GM19025 (cell line): Measurements from ENCODE around the gene MVB12B.

Experiments
- ATAC-seq: cut with Tn5 transposase; IDR thresholded peaks from one replicate; pipeline ENCODE4 v1.9.1; 2021; ENCODE audit warnings: mild to moderate bottlenecking, low read depth, moderate library complexity; ENCODE audit not compliant: unreplicated experiment

The MVB12B gene

DNA sequence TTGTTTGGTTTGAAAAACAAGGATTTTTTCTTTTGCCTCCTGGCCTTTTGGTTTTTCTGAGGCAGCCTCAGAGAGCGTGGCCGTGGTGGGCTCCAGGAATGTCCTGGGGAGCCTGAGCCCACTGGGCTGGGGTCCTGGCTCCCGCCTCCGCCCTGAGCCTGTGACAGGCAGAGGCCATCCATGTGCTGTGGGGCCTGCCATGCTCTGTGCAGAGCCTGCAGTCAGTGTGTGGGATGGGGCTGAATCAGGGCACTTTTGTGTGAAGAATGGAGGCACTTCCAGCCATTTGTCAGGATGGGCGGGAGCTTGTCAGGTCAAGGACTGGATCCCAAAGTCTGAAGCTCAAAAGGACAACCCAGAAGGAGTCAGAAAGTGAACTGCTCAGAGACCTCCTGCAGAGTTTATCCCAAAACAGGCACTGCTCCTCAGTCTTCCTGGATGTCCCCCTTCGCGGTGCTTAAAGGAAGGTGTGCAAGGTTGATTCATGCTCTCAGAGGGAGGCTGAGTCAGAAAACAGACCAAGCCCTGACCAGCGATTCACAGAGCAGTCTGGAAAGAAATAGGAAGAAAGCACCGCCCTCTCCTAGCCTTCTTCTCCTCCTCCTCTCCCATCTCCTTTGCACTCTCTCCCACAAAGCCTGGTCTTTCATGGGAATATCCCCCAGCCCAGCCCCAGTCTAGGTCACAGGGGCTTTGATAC, 53.2 kb downstream of the MVB12B start:
- no peak for ATAC-seq

DNA sequence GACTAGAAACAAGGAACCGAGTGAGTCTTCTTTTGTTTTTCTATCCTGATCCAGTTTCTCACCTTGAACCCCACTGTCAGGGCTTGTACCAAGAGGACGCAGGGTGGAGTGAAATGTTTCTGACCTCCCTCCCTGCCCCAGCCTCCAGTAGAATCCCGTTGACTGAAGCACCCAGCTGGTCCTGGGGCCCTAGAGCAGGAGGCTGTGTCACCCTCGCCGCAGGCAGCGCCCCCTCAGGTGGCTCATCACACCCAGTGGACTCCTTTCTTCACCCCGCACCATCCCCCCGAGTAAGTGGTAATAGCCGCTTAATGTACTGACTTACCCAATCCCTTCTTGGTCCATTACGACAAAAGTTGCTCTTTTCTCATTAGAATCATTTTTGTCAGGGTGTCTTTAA, 53.8 kb downstream of the MVB12B start:
- no peak for ATAC-seq

DNA sequence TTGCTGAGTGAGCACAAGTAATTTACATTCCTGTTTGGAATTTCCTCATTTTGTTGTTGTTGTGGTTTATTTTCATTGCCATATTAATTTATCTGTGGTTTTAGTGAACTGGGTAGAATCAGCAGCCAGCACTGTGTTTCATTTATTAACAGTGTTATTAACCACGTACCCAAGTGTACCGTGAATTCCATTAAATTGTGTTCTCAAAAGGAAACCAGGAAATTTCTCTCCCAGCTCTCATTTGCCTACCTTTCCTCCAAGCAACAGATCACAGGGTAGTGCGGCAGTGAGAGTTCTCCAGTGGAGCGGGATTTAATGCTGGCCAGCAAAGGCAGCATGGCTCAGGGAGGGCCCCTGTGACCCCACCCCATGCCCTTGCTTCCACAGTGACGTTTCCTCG, 54.6 kb downstream of the MVB12B start:
- ATAC-seq, result no peak

DNA sequence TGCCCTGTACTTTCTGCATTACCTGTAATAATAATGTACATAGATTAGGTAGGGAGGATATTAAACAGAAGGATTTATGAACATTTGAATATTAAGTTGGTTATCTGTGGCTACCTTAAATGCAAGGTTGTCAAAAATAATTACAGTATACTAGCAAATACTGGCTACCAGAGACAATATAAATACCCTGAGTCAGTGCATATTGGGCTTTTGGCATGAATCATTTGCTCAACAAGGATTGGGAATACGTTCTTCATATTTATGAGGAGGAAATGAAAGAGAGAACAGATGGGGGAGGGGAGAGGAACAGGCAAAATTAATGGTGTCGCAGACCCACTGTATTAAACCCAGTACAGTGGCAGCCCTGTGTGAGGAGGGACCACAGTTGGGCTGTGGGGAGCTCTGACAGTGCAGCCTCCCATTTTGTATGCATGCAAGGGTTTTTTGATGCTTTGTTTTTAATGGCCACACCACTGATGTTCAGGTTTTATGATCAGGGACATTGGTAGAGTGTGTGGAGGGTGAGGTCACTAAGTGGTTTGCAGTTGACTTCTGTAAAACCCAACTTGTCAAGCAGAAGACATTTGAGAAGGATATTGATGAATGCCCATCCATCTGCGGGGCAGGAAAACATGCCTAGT, 56.9 kb downstream of the MVB12B start:
- ATAC-seq, result no peak

DNA sequence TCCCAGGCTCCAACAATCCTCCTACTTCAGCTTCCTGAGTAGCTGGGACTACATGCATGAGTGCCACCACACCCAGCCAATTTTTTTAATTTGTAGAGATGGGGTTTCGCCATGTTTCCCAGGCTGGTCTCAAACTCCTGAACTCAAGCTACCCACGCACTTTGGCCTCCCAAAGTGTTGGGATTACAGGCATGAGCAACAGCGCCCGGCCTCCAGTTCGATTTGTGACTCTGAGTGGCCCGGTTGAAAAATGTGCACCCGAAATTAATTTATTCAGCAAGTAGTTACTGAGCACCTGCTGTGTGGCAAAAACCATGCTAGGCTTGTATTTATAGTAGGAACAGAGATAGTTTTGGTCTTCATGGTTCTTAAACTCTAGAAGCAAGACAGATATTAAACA, 58.3 kb downstream of the MVB12B start:
- ATAC-seq, result no peak

DNA sequence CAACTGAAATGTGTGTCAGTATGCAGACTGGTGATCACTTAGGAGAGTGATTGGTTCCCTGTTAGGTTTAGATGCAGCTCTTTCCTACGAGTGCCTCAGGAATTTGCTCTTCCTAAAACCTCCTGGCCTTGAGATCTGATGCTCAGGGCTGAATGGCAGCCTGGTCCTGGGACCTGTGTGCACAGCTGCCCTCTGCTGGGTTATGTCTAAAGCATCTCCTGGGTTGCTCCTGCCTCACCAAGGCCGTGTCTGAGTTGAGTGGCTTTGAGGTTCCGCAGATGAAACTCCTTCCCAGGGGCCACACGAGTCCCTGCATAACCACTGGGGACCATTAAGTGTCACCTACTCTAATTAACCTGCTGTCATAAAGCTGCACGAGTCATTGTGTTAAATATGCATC, 59.5 kb downstream of the MVB12B start:
- ATAC-seq, result no peak

DNA sequence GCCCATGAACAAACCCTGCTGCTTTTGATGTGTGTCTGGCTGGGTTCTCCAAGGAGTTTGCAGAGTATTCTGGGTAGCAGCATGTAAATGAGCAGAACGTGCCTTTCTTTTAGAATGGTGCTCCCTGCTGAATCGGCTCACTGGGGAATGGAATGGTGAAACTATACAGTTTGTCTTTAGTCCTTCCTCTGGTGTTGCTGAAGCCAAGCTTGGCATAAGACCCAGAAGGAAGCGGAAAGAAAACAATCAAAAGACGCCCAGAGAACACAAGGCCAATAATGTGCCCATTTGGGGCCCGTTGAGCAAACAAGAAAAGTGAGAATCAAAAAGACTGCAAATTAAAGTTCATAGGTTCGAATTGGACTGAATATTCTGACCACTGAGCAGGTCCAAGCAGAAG, 60.1 kb downstream of the MVB12B start:
- ATAC-seq, result no peak

DNA sequence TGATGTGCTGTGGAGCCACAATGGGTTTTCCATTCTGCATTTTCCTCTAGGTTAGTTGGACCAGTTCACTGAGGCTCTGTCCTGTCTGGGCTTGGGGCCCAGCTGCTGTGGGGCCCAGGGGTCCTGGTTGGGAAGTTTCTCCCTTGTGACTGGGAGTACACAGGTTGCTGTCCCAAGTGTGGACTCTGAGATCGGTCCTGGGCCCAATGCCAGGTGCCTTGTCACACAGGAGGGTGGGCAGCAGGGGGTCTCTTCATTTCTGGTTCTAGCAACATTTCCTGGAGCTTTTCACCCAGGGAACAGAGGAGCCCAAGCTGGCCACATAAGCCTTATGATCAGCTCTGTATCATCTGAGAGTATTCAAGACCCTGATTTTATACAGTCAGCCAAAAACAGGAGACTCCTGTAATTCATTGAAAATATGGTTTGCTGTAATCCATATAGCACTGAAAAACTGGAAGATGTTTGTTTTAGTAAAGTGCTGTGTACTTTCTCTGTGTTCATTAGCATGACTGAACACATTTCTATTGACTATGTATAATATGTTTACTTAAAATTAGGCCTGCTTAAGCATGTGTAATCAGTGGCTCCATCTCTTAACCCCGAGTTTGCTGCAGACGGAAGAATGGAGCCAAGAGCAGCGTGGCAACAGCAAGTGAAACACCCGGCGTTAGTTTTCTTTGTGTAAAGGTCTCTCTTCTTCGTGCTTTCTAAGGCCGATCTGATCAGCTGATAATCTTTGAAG, 62.5 kb downstream of the MVB12B start:
- ATAC-seq, result no peak

DNA sequence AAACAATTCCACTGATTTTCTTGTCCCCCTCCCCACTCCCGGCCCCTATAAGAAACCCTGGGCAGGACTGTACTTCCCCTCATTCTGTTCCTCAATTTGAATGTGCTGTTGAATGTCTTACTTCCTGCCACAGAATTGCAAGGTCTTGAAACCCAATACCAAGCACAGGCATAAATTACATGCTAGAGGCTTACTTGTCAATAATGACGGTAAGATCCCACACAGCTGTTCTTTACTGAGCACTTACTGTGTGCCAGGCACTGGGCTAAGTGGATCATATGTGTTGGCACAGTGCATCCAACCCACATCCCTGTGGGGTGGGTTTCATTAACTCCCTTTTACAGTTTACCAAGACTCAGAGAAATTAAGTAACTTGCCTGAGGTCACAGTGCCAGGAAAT, 63.4 kb downstream of the MVB12B start:
- no peak for ATAC-seq

DNA sequence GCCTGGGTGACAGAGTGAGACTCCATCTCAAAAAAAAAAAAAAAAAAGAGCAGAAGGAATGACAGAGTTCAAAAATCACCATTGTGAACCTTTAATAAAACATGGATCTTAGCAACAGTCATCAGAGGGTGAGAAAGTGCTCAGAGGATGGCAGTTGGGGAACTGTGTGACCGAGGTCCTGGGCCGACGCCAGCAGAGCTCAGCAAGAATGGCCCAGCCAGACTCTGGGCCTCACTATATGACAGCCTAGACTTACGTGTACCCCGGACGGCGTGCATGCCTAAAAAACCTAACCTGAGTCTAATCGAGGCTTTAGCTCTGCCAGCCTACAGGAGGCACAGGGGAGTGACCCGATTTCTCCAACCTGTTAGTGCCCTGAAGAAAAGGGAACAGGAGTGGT, 64.3 kb downstream of the MVB12B start:
- ATAC-seq, result no peak

DNA sequence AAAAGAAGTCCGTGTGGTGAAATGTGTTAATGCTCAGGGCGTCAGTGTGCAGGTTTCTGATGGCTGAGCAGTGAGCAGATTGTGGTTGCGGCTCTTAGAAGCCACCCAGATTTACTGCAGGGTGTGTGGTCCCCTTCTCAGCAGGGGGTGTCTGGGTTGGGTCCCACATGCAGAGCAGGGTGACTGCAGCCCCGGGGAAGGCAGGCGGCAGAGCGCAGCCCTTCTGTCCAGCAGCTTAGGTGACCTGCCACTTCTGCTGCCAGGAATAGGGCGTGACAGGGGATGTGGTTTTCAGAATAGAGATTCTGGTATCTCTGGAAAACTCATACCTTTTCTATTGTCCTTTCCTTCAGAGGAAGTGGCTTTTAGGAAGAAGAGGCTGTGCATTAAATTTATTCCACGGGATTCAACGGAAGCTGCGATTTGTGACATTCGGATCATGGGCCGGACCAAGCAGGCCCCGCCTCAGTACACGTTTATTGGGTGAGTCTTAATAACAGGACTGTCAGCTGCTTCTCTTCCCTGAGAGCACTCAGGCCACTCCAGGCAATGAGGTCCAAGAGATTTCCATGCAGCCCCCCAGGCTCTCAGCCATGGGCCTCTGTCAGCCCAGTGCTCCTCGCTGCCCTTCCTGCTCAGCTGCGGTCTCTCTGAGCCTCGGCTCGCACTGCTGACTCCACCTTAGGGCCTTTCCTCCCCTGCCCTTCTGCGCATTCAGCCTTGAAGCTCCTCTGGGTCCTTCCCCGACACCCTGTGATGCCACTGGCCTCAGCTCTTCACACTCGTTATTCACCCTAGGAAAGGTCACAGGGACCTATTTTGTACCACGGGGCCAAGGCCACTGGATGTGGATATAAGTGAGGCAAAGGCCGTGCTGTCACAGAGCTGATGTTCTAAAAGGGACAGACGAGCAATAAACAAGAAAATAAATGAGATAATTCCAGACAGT, 65.4 kb downstream of the MVB12B start:
- no peak for ATAC-seq

DNA sequence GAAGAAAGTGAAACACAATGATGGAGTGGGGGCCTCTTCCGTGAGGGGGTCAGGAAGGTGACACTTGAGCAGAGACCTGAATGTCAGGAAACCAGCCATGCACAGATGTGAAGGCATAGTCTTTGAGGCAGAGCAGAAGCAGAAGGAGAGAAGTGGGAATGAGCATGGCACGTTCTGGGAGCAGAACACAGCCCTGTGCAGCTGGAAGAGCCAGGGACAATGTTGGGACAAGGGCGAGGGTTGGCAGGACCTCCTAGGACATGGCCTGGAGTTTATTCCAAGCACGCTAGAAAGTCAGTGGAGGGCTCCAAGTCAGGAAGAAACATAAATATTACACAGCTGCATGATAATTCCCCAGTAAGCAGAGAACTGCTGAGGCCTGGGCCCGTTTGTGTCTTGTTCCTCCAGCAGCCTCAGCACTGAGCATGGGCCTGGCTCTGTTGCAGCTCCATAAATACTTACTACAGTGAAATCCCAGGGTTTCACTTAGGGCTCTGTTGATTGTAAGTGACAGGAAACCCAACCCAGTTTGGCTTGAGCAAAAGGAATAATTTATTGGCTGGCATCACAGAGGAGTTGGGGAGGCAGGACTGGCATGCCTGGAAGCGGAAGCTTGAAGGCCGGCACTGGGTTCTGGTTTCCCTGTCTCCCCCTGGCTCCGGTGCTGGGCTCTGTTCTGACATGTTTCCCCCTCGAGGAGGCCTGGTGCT, 66.2 kb downstream of the MVB12B start:
- ATAC-seq, result no peak

DNA sequence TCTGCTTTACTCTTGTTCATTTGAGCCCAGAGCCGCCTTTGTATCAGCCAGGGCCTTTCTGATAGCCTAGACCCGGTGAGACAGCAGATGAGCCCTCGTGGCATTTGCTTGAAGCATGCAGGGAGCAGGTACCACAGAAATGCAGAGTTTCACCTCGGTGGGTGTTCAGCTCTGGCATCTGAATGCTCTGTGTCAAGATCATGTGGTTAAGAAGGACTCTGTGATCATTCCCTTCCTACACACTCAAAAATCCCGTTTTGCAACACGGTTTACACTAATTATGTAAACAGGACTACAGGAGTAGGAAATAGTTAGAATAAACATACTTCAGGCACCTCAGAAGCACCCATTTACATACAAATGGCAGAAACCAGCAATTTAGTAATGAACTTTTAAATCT, 67.2 kb downstream of the MVB12B start:
- no peak for ATAC-seq

DNA sequence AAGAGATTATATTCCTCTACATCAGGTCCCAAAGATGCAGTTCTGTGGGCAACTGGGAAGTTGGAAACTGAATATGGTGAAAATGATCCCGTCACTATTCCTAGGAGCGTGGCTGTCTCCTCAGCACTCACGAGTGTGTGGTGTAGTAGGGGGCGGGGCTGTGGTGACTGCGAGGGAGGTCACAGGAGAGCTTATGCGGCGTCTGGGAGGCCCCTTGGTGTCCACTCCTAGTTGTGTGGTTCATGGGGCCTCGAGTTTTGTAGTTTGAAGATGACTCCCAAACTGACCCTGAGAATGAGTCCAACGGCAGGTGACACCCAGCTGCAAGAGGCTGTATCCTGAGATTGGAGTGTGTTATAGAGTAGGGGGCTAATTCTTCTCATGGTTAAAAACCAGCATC, 68.2 kb downstream of the MVB12B start:
- ATAC-seq, result no peak

DNA sequence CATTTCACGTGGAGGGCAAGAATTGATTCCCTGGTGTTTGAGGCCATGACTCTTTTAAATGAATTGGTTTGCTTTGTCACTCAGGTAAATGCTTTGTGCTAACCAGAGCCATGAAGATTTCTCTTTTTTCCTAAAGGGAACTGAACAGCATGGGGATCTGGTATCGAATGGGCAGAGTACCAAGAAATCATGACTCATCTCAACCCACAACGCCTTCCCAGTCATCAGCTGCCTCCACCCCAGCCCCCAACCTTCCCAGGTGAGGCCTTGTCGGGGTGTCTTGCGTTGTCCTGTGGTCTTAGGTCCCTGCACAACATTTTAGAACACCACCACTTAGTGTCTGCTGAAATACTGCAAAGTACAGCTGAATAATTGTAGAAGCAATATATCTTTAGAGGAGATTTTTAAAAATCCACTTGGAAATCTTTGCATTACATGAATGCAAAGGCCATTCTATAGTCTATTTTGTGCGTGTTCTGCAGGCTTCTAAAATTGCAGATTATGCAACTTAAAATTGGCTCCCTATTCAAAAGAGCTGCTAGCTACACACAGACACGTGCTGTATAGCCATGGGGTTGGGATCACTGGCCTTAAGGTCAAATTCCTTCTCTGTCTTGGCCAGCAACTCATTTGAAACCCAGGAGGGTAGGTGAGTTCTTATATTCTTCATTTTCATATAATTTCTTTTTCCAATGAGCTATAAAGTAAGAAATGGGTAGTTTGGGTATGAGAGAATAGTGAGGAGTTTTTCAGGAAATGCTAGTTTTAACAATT, 69.0 kb downstream of the MVB12B start:
- ATAC-seq, result no peak

DNA sequence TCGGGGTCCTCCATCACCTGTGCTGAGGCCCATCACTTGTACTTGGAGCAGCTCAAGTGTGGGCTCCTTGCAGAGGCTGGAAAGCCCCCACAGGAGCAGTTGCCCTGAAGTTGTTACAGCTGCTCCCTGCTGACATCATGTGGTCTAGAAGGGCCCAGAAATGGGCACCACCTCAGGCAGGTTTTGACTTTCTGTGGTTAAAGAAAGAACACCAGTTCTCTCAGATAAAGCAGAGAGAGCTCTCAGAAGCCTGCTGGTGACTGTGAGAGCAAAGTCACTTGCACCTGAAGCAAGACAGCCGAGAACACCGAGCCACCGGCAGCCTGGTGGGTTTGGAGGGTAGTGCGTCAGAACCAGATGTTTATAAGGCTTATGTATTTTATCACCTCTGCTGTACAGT, 70.4 kb downstream of the MVB12B start:
- peak; percentile 79 for ATAC-seq

DNA sequence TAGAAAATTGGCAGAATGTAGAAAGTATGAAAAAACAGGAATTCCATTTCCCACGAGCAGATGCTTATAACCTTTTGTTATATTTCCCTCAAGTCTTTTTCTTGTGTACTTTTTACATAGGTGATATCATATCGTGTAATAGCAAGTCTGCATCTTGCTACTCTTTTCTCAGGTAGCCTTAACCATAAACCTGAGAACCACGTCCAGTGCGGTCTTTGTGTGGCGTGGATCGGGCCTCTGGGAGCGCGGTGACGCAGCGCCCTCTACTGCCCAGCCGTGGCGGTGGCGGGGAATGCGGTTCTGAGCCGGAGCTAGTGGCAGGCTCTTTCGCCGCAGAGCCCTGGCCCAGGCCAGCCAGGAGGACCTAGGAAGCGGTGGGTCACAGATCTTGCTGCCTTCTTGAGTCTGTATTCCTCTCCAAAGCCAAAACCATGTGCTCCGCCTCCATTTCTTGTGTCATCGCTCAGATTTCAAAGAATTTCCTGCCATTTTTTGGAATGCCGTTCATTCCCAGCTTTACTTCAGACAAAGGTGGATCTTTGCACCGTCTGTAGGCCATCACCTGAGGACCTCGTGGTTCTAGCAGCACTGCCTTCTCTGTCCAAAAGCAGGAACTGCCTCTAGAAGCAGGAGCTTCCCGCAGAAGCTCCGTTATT, 71.9 kb downstream of the MVB12B start:
- no peak for ATAC-seq

DNA sequence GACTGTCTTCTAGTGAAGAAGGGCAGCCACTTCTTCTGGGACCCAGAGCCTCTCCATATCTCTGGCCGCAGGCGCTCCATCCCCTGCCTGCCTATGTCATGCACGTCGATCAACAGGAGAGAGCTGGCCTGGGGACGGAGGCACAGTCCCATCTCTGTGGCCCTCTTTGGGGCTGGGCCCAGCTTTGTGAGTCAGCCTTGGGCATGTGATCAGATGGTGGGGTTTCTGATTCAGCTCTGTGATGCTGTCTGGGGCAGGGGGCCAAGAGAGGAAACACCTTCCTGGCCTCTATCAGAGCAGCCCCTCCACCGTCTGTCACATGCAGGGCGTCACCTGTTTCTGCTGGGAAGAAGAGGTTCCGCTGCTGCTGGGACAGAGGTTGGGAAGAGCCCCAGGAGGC, 72.6 kb downstream of the MVB12B start:
- no peak for ATAC-seq

DNA sequence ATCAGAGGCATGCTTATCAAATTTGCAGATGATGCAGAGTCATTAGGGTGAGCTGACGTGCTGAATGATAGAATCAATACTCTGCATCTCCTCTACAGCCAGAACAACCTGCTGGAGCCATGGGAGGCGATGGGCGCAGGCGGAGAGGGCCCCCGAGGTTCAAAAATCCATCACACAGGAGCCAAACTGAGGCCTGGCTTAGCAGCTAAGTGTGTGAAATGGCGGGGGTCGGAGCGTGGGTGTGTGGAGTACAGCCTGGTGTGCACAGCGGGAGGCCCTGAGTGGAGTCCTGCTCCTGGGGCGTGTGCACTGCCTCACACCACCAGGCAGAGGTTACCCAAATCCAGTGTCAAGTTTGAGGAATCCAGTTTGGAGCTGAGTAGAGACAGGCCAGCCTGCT, 73.2 kb downstream of the MVB12B start:
- ATAC-seq, result no peak
